CD4-positive, alpha-beta T cell (primary cell): ENCODE results near the gene CNNM3. TPM values are rescaled to one million over a fixed set of nuclear protein-coding genes. Genes with fewer than 3 reads are reported as not detected.

Experiments used
- ATAC-seq: fragments of 200-7000 bp; cut with Tn5 transposase; one replicate; pipeline ENCODE4 v1.10.0; 2022; ENCODE audit warnings: mild to moderate bottlenecking; ENCODE audit not compliant: poor library complexity
- CTCF ChIA-PET: fragments of 350-600 bp; sonication (Branson Sonifier 250); formaldehyde crosslinking; loops from one replicate; lab custom pipeline; 2021; ENCODE audit warnings: antibody characterized with exemption, inconsistent platforms; lab: Charles Lee
- POLR2A ChIA-PET: fragments of 350-600 bp; sonication (Branson Sonifier 250); formaldehyde crosslinking; loops from one replicate; lab custom pipeline; 2021; ENCODE audit warnings: antibody characterized with exemption, inconsistent platforms; lab: Charles Lee
- DNase-seq, 14 experiments: peaks; one replicate each; pipeline ENCODE4 v3.0.0-alpha.2; 2013 to 2020; ENCODE audit warnings: mixed read lengths in 2 of 14
- H3K27ac ChIP-seq, 2 donors: one replicate each; pipeline versions ENCODE4 v1.5.1 to v1.7.0; 2013; ENCODE audit warnings: low read length in 2 of 2, low read depth in 1 of 2, mild to moderate bottlenecking in 1 of 2
- H3K27me3 ChIP-seq, 2 experiments: 1 replicate in 1 of 2; 2 replicates in 1 of 2; pipeline versions ENCODE4 v1.6.1 to v1.7.0; 2013; ENCODE audit warnings: low read length in 2 of 2, control low read depth in 1 of 2, mild to moderate bottlenecking in 1 of 2, moderate library complexity in 1 of 2; ENCODE audit not compliant: insufficient read depth in 2 of 2, control insufficient read depth in 1 of 2
- H3K36me3 ChIP-seq: one replicate; pipeline ENCODE4 v1.6.1; 2013; ENCODE audit warnings: low read length, control low read depth; ENCODE audit not compliant: insufficient read depth
- H3K4me1 ChIP-seq: one replicate; pipeline ENCODE4 v1.6.1; 2013; ENCODE audit warnings: low read length, control low read depth; ENCODE audit not compliant: insufficient read depth
- H3K4me3 ChIP-seq: one replicate; pipeline ENCODE4 v1.5.1; 2013; ENCODE audit warnings: mild to moderate bottlenecking, low read length, moderate library complexity
- H3K9me3 ChIP-seq, 2 experiments: 1 replicate in 1 of 2; 2 replicates in 1 of 2; pipeline versions ENCODE4 v1.6.1 to v1.7.0; 2013; ENCODE audit warnings: low read length in 2 of 2, mild to moderate bottlenecking in 2 of 2, control low read depth in 1 of 2, moderate library complexity in 1 of 2; ENCODE audit not compliant: control insufficient read depth in 1 of 2, insufficient read depth in 1 of 2
- H3K27ac Mint-ChIP-seq: one replicate; pipeline ENCODE4 v1.8.0; 2020; ENCODE audit warnings: mixed read lengths
- H3K27me3 Mint-ChIP-seq: one replicate; pipeline ENCODE4 v1.8.0; 2021; ENCODE audit warnings: mixed read lengths
- H3K36me3 Mint-ChIP-seq: one replicate; pipeline ENCODE4 v1.8.0; 2021; ENCODE audit warnings: low read depth, mixed read lengths
- H3K4me1 Mint-ChIP-seq: one replicate; pipeline ENCODE4 v1.8.0; 2021; ENCODE audit warnings: low read depth, mixed read lengths
- H3K4me3 Mint-ChIP-seq: one replicate; pipeline ENCODE4 v1.8.0; 2020; ENCODE audit warnings: mild to moderate bottlenecking, mixed read lengths
- H3K9me3 Mint-ChIP-seq: one replicate; pipeline ENCODE4 v1.8.0; 2020; ENCODE audit warnings: mixed read lengths
- CTCF ChIP-seq: fragments of 200-600 bp; IDR thresholded peaks from one replicate; pipeline ENCODE4 v1.8.0; 2022; ENCODE audit warnings: antibody characterized with exemption, mild to moderate bottlenecking
- intact Hi-C, 2 experiments: fragments of 100-400 bp; cut with DNase I in 1 of 2; cut with micrococcal nuclease in 1 of 2; formaldehyde crosslinking; loops; one replicate each; pipeline versions ENCODE4 v1.15.1 to v1.9.0; 2023 to 2025; cut with DNase I, micrococcal nuclease
- total RNA-seq, 174 experiments: library from RNA in 2 of 174; stranded (reverse) in 2 of 174; gene quantifications; one replicate each; pipeline ENCODE4 v1.2.3 and lab custom pipeline; 2021 to 2026

CNNM3 gene
- total RNA-seq, 2 experiments from 2014 or later, result 48.7 to 53.5 TPM

GRCh38 chr2:96819876-96820511 is 3.9 kb downstream of the CNNM3 start:
- Histone ChIP-seq H3K4me1 (peaks cover 59% of the 10 kb centered on the region), H3K27ac (no peak overlapping the region), H3K36me3 (peaks cover 34% of the 10 kb centered on the region), H3K4me3 (no peak overlapping the region), H3K9me3 (no peaks in the 10 kb centered on the region), H3K27me3 (no peaks in the 10 kb centered on the region)
- Mint-ChIP-seq H3K9me3 (no peaks in the 10 kb centered on the region), H3K27ac (peak overlapping the region; percentile 66), H3K36me3 (peaks cover 77% of the 10 kb centered on the region), H3K4me3 (peak overlapping the region; percentile 94), H3K27me3 (no peaks in the 10 kb centered on the region), H3K4me1 (peaks cover 61% of the 10 kb centered on the region)
- POLR2A ChIA-PET, result interaction anchor here (0.6 to 1.7 kb wide), 3 partner anchors 9 to 676 kb away, joined by 3 to 6 read pairs (median 3); no protein-coding TSS in a partner anchor
- CTCF ChIA-PET, result interaction anchor here (1.6 kb wide), 1 partner anchor 38 kb away, joined by 5 read pairs; the partner anchor contains the start of gene ANKRD39
- no peak for DNase-seq
- no peak for ATAC-seq
- intact Hi-C loops, result loop anchor here (5.0 kb wide), 3 partner anchors 37 to 283 kb away; partner anchors contain the start of genes ANKRD39 (in 2 of the 2), ARID5A (in 1 of the 2) and CNNM4 (in 1 of the 2)
- TF ChIP-seq CTCF, result no peak

GRCh38 chr2:96821113-96821675 is 5.1 kb downstream of the CNNM3 start:
- no peak for TF ChIP-seq CTCF
- intact Hi-C loops, result no loop called here
- POLR2A ChIA-PET, result interaction anchor here (0.7 to 1.7 kb wide), 2 partner anchors 10 to 16 kb away, joined by 3 read pairs; no protein-coding TSS in a partner anchor
- H3K27ac ChIP-seq, result no peak overlapping the region
- CTCF ChIA-PET, result no interaction called here
- H3K9me3 ChIP-seq, result no peaks in the 10 kb centered on the region
- H3K4me1 ChIP-seq, result peaks cover 53% of the 10 kb centered on the region
- ATAC-seq (no peak), DNase-seq (no peak)
- no peaks in the 10 kb centered on the region for H3K9me3 Mint-ChIP-seq
- no peaks in the 10 kb centered on the region for H3K27me3 Mint-ChIP-seq
- H3K36me3 ChIP-seq, result peaks cover 46% of the 10 kb centered on the region
- H3K27ac Mint-ChIP-seq, result peak overlapping the region; percentile 66
- H3K36me3 Mint-ChIP-seq, result peaks cover 81% of the 10 kb centered on the region
- H3K27me3 ChIP-seq, result no peaks in the 10 kb centered on the region
- no peak overlapping the region for H3K4me3 ChIP-seq
- peak overlapping the region; percentile 36 for H3K4me3 Mint-ChIP-seq
- H3K4me1 Mint-ChIP-seq, result peaks cover 54% of the 10 kb centered on the region

GRCh38 chr2:96822786-96823185 is 6.7 kb downstream of the CNNM3 start:
- CTCF ChIA-PET, result no interaction called here
- Histone ChIP-seq H3K9me3 (no peaks in the 10 kb centered on the region), H3K27me3 (no peaks in the 10 kb centered on the region), H3K27ac (no peak overlapping the region), H3K4me3 (no peak overlapping the region), H3K4me1 (peaks cover 45% of the 10 kb centered on the region), H3K36me3 (peaks cover 60% of the 10 kb centered on the region)
- Mint-ChIP-seq H3K36me3 (peaks cover 77% of the 10 kb centered on the region), H3K9me3 (no peaks in the 10 kb centered on the region), H3K27me3 (no peaks in the 10 kb centered on the region), H3K4me3 (no peak overlapping the region), H3K4me1 (peaks cover 48% of the 10 kb centered on the region), H3K27ac (no peak overlapping the region)
- TF ChIP-seq CTCF, result no peak
- DNase-seq, result no peak
- ATAC-seq, result no peak
- POLR2A ChIA-PET, result interaction anchor here (1.1 kb wide), 1 partner anchor 16 kb away, joined by 4 read pairs; no protein-coding TSS in a partner anchor
- intact Hi-C loops, result no loop called here
